Loucy (cell line): Measurements from ENCODE around the gene AHI1.

Source experiments
- H2AFZ ChIP-seq: fragments of 200-600 bp; sonication (generic); 2 replicates; pipeline ENCODE4 v1.6.0; 2016; ENCODE audit warnings: antibody characterized with exemption, mild to moderate bottlenecking, low read length, moderate library complexity
- H3F3A ChIP-seq: fragments of 200-600 bp; 2 replicates; pipeline ENCODE4 v1.6.0; 2016; ENCODE audit warnings: antibody characterized with exemption, low read depth, mild to moderate bottlenecking
- H3K27me3 ChIP-seq: fragments of 200-600 bp; sonication (generic); 2 replicates; pipeline ENCODE4 v1.6.1; 2014; ENCODE audit warnings: low read length, mild to moderate bottlenecking; ENCODE audit not compliant: insufficient read depth, poor library complexity, severe bottlenecking
- H3K36me3 ChIP-seq: fragments of 200-600 bp; sonication (generic); 2 replicates; pipeline ENCODE4 v1.6.1; 2016; ENCODE audit warnings: low read length; ENCODE audit not compliant: insufficient read depth
- H3K4me1 ChIP-seq: fragments of 200-600 bp; sonication (generic); 2 replicates; pipeline ENCODE4 v1.5.1; 2014; ENCODE audit warnings: low read length, mild to moderate bottlenecking; ENCODE audit not compliant: insufficient read depth, poor library complexity, severe bottlenecking
- H3K4me2 ChIP-seq: fragments of 200-600 bp; sonication (generic); 2 replicates; pipeline ENCODE4 v1.6.0; 2014; ENCODE audit warnings: antibody characterized with exemption, low read length, low read depth, mild to moderate bottlenecking; ENCODE audit not compliant: poor library complexity, severe bottlenecking
- H3K4me3 ChIP-seq: fragments of 200-600 bp; sonication (generic); 2 replicates; pipeline ENCODE4 v1.5.1; 2014; ENCODE audit warnings: low read length, mild to moderate bottlenecking, mixed read lengths; ENCODE audit not compliant: poor library complexity, severe bottlenecking
- H3K79me2 ChIP-seq: fragments of 200-600 bp; sonication (generic); 2 replicates; pipeline ENCODE4 v1.6.1; 2014; ENCODE audit warnings: low read length; ENCODE audit not compliant: insufficient read depth
- H3K9ac ChIP-seq: fragments of 200-600 bp; sonication (generic); 2 replicates; pipeline ENCODE4 v1.6.0; 2014; ENCODE audit warnings: mild to moderate bottlenecking, low read depth, low read length, moderate library complexity; ENCODE audit not compliant: poor library complexity, severe bottlenecking
- H3K9me2 ChIP-seq: fragments of 200-600 bp; sonication (generic); replicated peaks from 2 replicates; pipeline ENCODE4 v1.6.1; 2016; ENCODE audit warnings: low read depth, low read length, mixed read lengths
- H3K9me3 ChIP-seq: fragments of 200-600 bp; sonication (generic); 2 replicates; pipeline ENCODE4 v1.6.1; 2014; ENCODE audit warnings: mild to moderate bottlenecking, antibody characterized with exemption, low read length, low read depth; ENCODE audit not compliant: insufficient read depth
- H4K20me1 ChIP-seq: fragments of 200-600 bp; sonication (generic); 2 replicates; pipeline ENCODE4 v1.6.0; 2014; ENCODE audit warnings: antibody characterized with exemption, low read length, mild to moderate bottlenecking; ENCODE audit not compliant: insufficient read depth, poor library complexity, severe bottlenecking
- CTCF ChIP-seq: fragments of 200-600 bp; sonication (generic); conservative IDR thresholded peaks from 2 replicates; pipeline ENCODE4 v1.5.1; 2014; ENCODE audit warnings: mild to moderate bottlenecking, antibody characterized with exemption, low read length
- EZH2phosphoT487 ChIP-seq: fragments of 200-600 bp; IDR thresholded peaks from 2 replicates; pipeline ENCODE4 v1.6.1; 2018; ENCODE audit warnings: antibody characterized with exemption, mild to moderate bottlenecking, moderate library complexity, borderline replicate concordance

AHI1 gene

GRCh38 chr6:135525594-135525993 lies 28.1 kb upstream of the AHI1 start:
- Histone ChIP-seq H3K9ac (no peak overlapping the region), H3K36me3 (no peaks in the 10 kb centered on the region), H3K4me3 (no peak overlapping the region), H3K27me3 (no peaks in the 10 kb centered on the region), H2AFZ (no peak overlapping the region), H3K9me2 (no peaks in the 10 kb centered on the region), H3F3A (no peaks in the 10 kb centered on the region), H3K9me3 (no peaks in the 10 kb centered on the region), H4K20me1 (no peaks in the 10 kb centered on the region), H3K4me1 (no peaks in the 10 kb centered on the region), H3K4me2 (no peak overlapping the region), H3K79me2 (no peaks in the 10 kb centered on the region)
- TF ChIP-seq EZH2phosphoT487 (no peak), CTCF (no peak)

- TF ChIP-seq CTCF (no peak), EZH2phosphoT487 (no peak)
These were observed 25.6 kb upstream of the AHI1 start for GRCh38 chr6:135522965-135523692.

GRCh38 chr6:135521431-135521830 lies 23.9 kb upstream of the AHI1 start:
- H3K4me1 ChIP-seq: no peaks in the 10 kb centered on the region
- TF ChIP-seq EZH2phosphoT487 (no peak), CTCF (no peak)
- no peaks in the 10 kb centered on the region for H3K79me2 ChIP-seq
- no peak overlapping the region for H3K4me2 ChIP-seq
- no peaks in the 10 kb centered on the region for H4K20me1 ChIP-seq
- H3K27me3 ChIP-seq: no peaks in the 10 kb centered on the region
- H3F3A ChIP-seq: no peaks in the 10 kb centered on the region
- no peaks in the 10 kb centered on the region for H3K9me2 ChIP-seq
- H3K9ac ChIP-seq: no peak overlapping the region
- H3K9me3 ChIP-seq: no peaks in the 10 kb centered on the region; the same call in 1 of the 2 replicates
- H2AFZ ChIP-seq: no peak overlapping the region
- H3K4me3 ChIP-seq: no peak overlapping the region
- H3K36me3 ChIP-seq: no peaks in the 10 kb centered on the region

More at GRCh38 chr6:135522965-135523692, 25.6 kb upstream of the AHI1 start:
- Histone ChIP-seq H3K9me3 (no peaks in the 10 kb centered on the region), H3K9me2 (no peaks in the 10 kb centered on the region), H3K27me3 (no peaks in the 10 kb centered on the region), H3K36me3 (no peaks in the 10 kb centered on the region), H4K20me1 (no peaks in the 10 kb centered on the region), H3K4me3 (no peak overlapping the region), H3K9ac (no peak overlapping the region), H3F3A (no peaks in the 10 kb centered on the region), H2AFZ (no peak overlapping the region), H3K4me1 (no peaks in the 10 kb centered on the region), H3K4me2 (no peak overlapping the region), H3K79me2 (no peaks in the 10 kb centered on the region)
